GM12878 (cell line): ENCODE measurements around the gene SLC7A1. TPM values are rescaled to one million over a fixed set of nuclear protein-coding genes. Genes with fewer than 3 reads are reported as not detected.

Source experiments
- ATAC-seq: fragments of 200-7000 bp; cut with Tn5 transposase; 3 replicates; pipeline ENCODE4 v1.9.1; 2020; ENCODE audit warnings: mild to moderate bottlenecking, moderate library complexity
- BruUV-seq: library from RNA; stranded (reverse); fragments of 400-500 nt; replicated peaks from 2 replicates; lab custom pipeline; 2021; lab: Mats Ljungman, UMichigan
- CTCF ChIA-PET: fragments of 300-600 bp; sonication (Branson Sonifier 250); formaldehyde crosslinking; extraction: SDS; loops from one replicate; lab custom pipeline; 2021; ENCODE audit warnings: inconsistent platforms; lab: Yijun Ruan, JAX
- POLR2A ChIA-PET: fragments of 350-600 bp; formaldehyde crosslinking; extraction: SDS; loops from one replicate; lab custom pipeline; 2021; ENCODE audit warnings: inconsistent platforms; lab: Charles Lee
- RAD21 ChIA-PET: fragments of 300-600 bp; sonication (Branson Sonifier 250); formaldehyde crosslinking; loops from one replicate; lab custom pipeline; 2023; ENCODE audit warnings: antibody characterized with exemption; ENCODE audit not compliant: unreplicated experiment; lab: Charles Lee
- SMC1A ChIA-PET: fragments of 300-600 bp; sonication (Branson Sonifier 250); formaldehyde crosslinking; loops from one replicate; lab custom pipeline; 2023; ENCODE audit not compliant: unreplicated experiment, uncharacterized antibody; lab: Charles Lee
- DNase-seq: peaks from one replicate; pipeline ENCODE4 v3.0.0-alpha.2; 2011; ENCODE audit warnings: low read depth, low spot score
- FAIRE-seq: peaks from 3 replicates; lab custom pipeline; 2011; peaks lifted over from hg19 to GRCh38; lab: Jason Lieb, UNC
- H2AFZ ChIP-seq: 2 replicates; pipeline ENCODE4 v1.6.0; 2011; ENCODE audit warnings: low read depth, low read length, control low read depth; ENCODE audit not compliant: control insufficient read depth
- H3K27ac ChIP-seq: 2 replicates; pipeline ENCODE4 v1.5.1; 2011; ENCODE audit warnings: control low read depth; ENCODE audit not compliant: control insufficient read depth, insufficient read depth
- H3K27me3 ChIP-seq, 2 experiments: replicated peaks in 1 of 2; 2 replicates each; pipeline versions ENCODE4 v1.6.0 to v1.6.1; 2011; ENCODE audit warnings: low read length in 1 of 2; ENCODE audit not compliant: control insufficient read depth in 2 of 2, insufficient read depth in 2 of 2
- H3K36me3 ChIP-seq, 2 experiments: 2 replicates each; pipeline ENCODE4 v1.5.1; 2011; ENCODE audit warnings: low read length in 1 of 2; ENCODE audit not compliant: control insufficient read depth in 2 of 2, insufficient read depth in 2 of 2
- H3K4me1 ChIP-seq: 2 replicates; pipeline ENCODE4 v1.6.1; 2011; ENCODE audit warnings: mild to moderate bottlenecking, low read length, moderate library complexity, mixed read lengths; ENCODE audit not compliant: control insufficient read depth, insufficient read depth
- H3K4me2 ChIP-seq: 2 replicates; pipeline ENCODE4 v1.6.0; 2011; ENCODE audit warnings: control low read depth; ENCODE audit not compliant: control insufficient read depth, insufficient read depth
- H3K4me3 ChIP-seq: fragments of 200-600 bp; sonication (generic); 2 replicates; pipeline ENCODE4 v1.5.1; 2016
- H3K79me2 ChIP-seq: 2 replicates; pipeline ENCODE4 v1.6.0; 2011; ENCODE audit warnings: low read length; ENCODE audit not compliant: control insufficient read depth, insufficient read depth
- H3K9ac ChIP-seq: 2 replicates; pipeline ENCODE4 v1.8.0; 2011; ENCODE audit warnings: low read length, control low read depth, mixed read lengths; ENCODE audit not compliant: control insufficient read depth, insufficient read depth
- H3K9me3 ChIP-seq: replicated peaks from 3 replicates; pipeline ENCODE4 v1.5.1; 2011; ENCODE audit warnings: mild to moderate bottlenecking, low read length; ENCODE audit not compliant: control insufficient read depth, insufficient read depth
- H4K20me1 ChIP-seq: 2 replicates; pipeline ENCODE4 v1.6.0; 2011; ENCODE audit not compliant: control insufficient read depth, insufficient read depth
- E2F4 ChIP-seq: IDR thresholded peaks from 2 replicates; pipeline ENCODE4 v1.6.1; 2012; ENCODE audit warnings: low read depth, low read length, improper control_type of control experiment
- HSF1 ChIP-seq: fragments of 150-350 bp; IDR thresholded peaks from 2 replicates; pipeline ENCODE4 v1.6.1; 2014; ENCODE audit warnings: mild to moderate bottlenecking, low read depth, low read length
- IKZF2 ChIP-seq, 2 experiments: fragments of 450-650 bp; IDR thresholded peaks; 2 replicates each; pipeline ENCODE4 v1.6.1; 2017; ENCODE audit warnings: mild to moderate bottlenecking in 2 of 2, moderate library complexity in 2 of 2
- NR2C1 ChIP-seq: fragments of 450-650 bp; IDR thresholded peaks from 2 replicates; pipeline ENCODE4 v1.6.1; 2017; ENCODE audit warnings: antibody characterized with exemption, mild to moderate bottlenecking, moderate library complexity
- SUZ12 ChIP-seq: fragments of 200-600 bp; sonication (generic); IDR thresholded peaks from one replicate; pipeline ENCODE4 v1.6.1; 2018; ENCODE audit warnings: antibody characterized with exemption, mild to moderate bottlenecking; ENCODE audit not compliant: unreplicated experiment
- TARDBP ChIP-seq: IDR thresholded peaks from 2 replicates; pipeline ENCODE4 v1.6.1; 2016; ENCODE audit warnings: borderline replicate concordance
- WGBS: methylation state at CpG from one replicate; pipeline ENCODE4 v1.1.6; 2016; ENCODE audit warnings: low lambda C conversion rate; ENCODE audit not compliant: insufficient replicate concordance, insufficient coverage; ENCODE audit errors: missing lambda C conversion rate; 5-methylcytosine and 5-hydroxymethylcytosine counted together
- in situ Hi-C: fragments of 300-500 bp; cut with MboI; formaldehyde crosslinking; loops from 9 replicates; pipeline ENCODE4 v1.14.3; 2018; ENCODE audit warnings: mixed read lengths
- intact Hi-C: fragments of 100-400 bp; cut with micrococcal nuclease; formaldehyde crosslinking; loops from one replicate; pipeline ENCODE4 v1.14.2; 2022; ENCODE audit not compliant: unreplicated experiment
- polyA plus RNA-seq, 11 experiments: library from polyadenylated mRNA; depleted of rRNA in 4 of 11; unstranded in 6 of 11; stranded (reverse) in 5 of 11; fragments of >200 nt; fragmentation: Nextera tagmentation in 4 of 11; fragmentation: Illumina TruSeq in 1 of 11; extraction: Ambion mirVana in 4 of 11; extraction: Trizol in 1 of 11; gene quantifications; 1 replicate in 1 of 11; 2 replicates in 10 of 11; pipeline versions ENCODE4 v1.2.1 to v1.2.3, GENCODE V29; 2011 to 2016; ENCODE audit warnings: inconsistent platforms in 2 of 11, missing spikeins in 2 of 11, low read depth in 1 of 11
- total RNA-seq, 4 experiments: library from RNA; depleted of rRNA in 3 of 4; stranded (reverse); fragments of >200 nt in 3 of 4; fragmentation: Illumina TruSeq in 1 of 4; extraction: Trizol in 1 of 4; gene quantifications; 2 replicates each; pipeline versions ENCODE4 v1.2.1 to v1.2.3, GENCODE V29; 2013 to 2021
- TF ChIP-seq, protein P1 (sequence below): fragments of 450-650 bp; IDR thresholded peaks from 2 replicates; pipeline ENCODE4 v1.6.1; 2017; ENCODE audit warnings: mild to moderate bottlenecking, moderate library complexity

SLC7A1 gene
- total and polyA plus RNA-seq, 10 of the 15 experiments (the other 5 are each of a cell fraction or from before 2014, with no cell fraction given): 6.4 to 91.7 (median 23.4) TPM

DNA sequence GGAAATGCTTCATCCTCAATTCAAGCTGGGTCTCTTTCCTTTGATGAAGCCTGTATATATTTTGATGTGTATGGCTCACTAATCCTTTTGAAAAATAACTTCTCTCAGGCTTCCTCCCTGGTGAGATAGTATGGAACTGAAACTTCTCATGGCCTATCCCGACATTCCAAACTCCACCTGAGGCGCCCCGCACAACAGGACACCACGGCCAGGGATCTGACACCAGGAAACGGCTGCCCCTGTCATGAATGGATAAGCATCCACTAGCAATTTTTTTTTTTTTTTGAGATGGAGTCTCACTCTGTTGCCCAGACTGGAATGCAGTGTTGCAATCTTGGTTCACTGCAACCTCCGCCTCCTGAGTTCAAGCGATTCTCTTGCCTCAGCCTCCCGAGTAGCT lies 16.4 kb downstream of the SLC7A1 start:
- CTCF ChIA-PET: no interaction called here
- RAD21 ChIA-PET: no interaction called here
- 95% methylated on average over 8 of the region's 8 CpGs for WGBS
- no peaks in the 10 kb centered on the region for H3K27me3 ChIP-seq
- ATAC-seq (no peak), FAIRE-seq (no peak), DNase-seq (no peak)
- H3K79me2 ChIP-seq: peaks cover 71% of the 10 kb centered on the region
- H4K20me1 ChIP-seq: no peaks in the 10 kb centered on the region
- no peaks in the 10 kb centered on the region; a peak in 3 of 4 replicates for H3K36me3 ChIP-seq
- TF ChIP-seq TARDBP (no peak), IKZF2 (IDR thresholded peaks at IDR 0.05) (no peak), E2F4 (no peak), SUZ12 (no peak), HSF1 (no peak), NR2C1 (no peak)
- TF ChIP-seq, protein P1, sequence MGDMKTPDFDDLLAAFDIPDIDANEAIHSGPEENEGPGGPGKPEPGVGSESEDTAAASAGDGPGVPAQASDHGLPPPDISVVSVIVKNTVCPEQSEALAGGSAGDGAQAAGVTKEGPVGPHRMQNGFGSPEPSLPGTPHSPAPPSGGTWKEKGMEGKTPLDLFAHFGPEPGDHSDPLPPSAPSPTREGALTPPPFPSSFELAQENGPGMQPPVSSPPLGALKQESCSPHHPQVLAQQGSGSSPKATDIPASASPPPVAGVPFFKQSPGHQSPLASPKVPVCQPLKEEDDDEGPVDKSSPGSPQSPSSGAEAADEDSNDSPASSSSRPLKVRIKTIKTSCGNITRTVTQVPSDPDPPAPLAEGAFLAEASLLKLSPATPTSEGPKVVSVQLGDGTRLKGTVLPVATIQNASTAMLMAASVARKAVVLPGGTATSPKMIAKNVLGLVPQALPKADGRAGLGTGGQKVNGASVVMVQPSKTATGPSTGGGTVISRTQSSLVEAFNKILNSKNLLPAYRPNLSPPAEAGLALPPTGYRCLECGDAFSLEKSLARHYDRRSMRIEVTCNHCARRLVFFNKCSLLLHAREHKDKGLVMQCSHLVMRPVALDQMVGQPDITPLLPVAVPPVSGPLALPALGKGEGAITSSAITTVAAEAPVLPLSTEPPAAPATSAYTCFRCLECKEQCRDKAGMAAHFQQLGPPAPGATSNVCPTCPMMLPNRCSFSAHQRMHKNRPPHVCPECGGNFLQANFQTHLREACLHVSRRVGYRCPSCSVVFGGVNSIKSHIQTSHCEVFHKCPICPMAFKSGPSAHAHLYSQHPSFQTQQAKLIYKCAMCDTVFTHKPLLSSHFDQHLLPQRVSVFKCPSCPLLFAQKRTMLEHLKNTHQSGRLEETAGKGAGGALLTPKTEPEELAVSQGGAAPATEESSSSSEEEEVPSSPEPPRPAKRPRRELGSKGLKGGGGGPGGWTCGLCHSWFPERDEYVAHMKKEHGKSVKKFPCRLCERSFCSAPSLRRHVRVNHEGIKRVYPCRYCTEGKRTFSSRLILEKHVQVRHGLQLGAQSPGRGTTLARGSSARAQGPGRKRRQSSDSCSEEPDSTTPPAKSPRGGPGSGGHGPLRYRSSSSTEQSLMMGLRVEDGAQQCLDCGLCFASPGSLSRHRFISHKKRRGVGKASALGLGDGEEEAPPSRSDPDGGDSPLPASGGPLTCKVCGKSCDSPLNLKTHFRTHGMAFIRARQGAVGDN: no peak
- H3K4me3 ChIP-seq: no peak overlapping the region
- BruUV-seq: no TSS peak
- intact Hi-C loops: no loop called here
- no peak overlapping the region for H3K9ac ChIP-seq
- H3K27ac ChIP-seq: no peak overlapping the region
- H2AFZ ChIP-seq: no peak overlapping the region
- POLR2A ChIA-PET: no interaction called here
- H3K9me3 ChIP-seq: no peaks in the 10 kb centered on the region
- H3K4me2 ChIP-seq: no peak overlapping the region
- no peaks in the 10 kb centered on the region for H3K4me1 ChIP-seq
- in situ Hi-C loops: no loop called here
- SMC1A ChIA-PET: no interaction called here
